Keratinocyte (primary cell): ENCODE results near the gene DIP2C. TPM values are rescaled to one million over a fixed set of nuclear protein-coding genes. Genes with fewer than 3 reads are reported as not detected.

Source experiments
- DNase-seq: peaks from one replicate; pipeline ENCODE4 v3.0.0-alpha.2; 2011; ENCODE audit warnings: low read depth, missing footprints, low spot score
- FAIRE-seq: peaks from 2 replicates; lab custom pipeline; 2011; peaks lifted over from hg19 to GRCh38; lab: Jason Lieb, UNC
- H2AFZ ChIP-seq: 2 replicates; pipeline ENCODE4 v1.6.0; 2012; ENCODE audit warnings: low read length, control low read depth, inconsistent platforms; ENCODE audit not compliant: control insufficient read depth
- H3K27ac ChIP-seq: 2 replicates; pipeline ENCODE4 v1.5.1; 2011; ENCODE audit warnings: low read length; ENCODE audit not compliant: control insufficient read depth, insufficient read depth
- H3K27me3 ChIP-seq: 3 replicates; pipeline ENCODE4 v1.6.0; 2011; ENCODE audit warnings: low read length; ENCODE audit not compliant: control insufficient read depth, insufficient read depth; ENCODE audit errors: extremely low read depth
- H3K36me3 ChIP-seq, 2 experiments: 2 replicates in 1 of 2; 3 replicates in 1 of 2; pipeline ENCODE4 v1.5.1; 2011; ENCODE audit warnings: low read length in 2 of 2, mild to moderate bottlenecking in 1 of 2; ENCODE audit not compliant: control insufficient read depth in 2 of 2, insufficient read depth in 2 of 2; ENCODE audit errors: extremely low read depth in 1 of 2
- H3K4me1 ChIP-seq: 3 replicates; pipeline ENCODE4 v1.5.1; 2011; ENCODE audit warnings: low read length; ENCODE audit not compliant: control insufficient read depth, insufficient read depth; ENCODE audit errors: extremely low read depth
- H3K4me2 ChIP-seq: 3 replicates; pipeline ENCODE4 v1.6.0; 2011; ENCODE audit warnings: low read depth, low read length; ENCODE audit not compliant: control insufficient read depth, insufficient read depth; ENCODE audit errors: extremely low read depth
- H3K4me3 ChIP-seq, 3 experiments: fragments of 200-600 bp in 1 of 3; sonication (generic) in 1 of 3; 2 replicates in 2 of 3; 3 replicates in 1 of 3; pipeline ENCODE4 v1.5.1; 2011 to 2016; ENCODE audit warnings: low read length in 3 of 3, mild to moderate bottlenecking in 3 of 3, control low read depth in 2 of 3, inconsistent platforms in 1 of 3, low read depth in 1 of 3, mixed read lengths in 1 of 3, mixed run types in 1 of 3, moderate library complexity in 1 of 3; ENCODE audit not compliant: control insufficient read depth in 2 of 3, insufficient read depth in 2 of 3; ENCODE audit errors: extremely low read depth in 1 of 3
- H3K79me2 ChIP-seq: 2 replicates; pipeline ENCODE4 v1.6.0; 2012; ENCODE audit warnings: low read length; ENCODE audit not compliant: control insufficient read depth, insufficient read depth
- H3K9ac ChIP-seq: 3 replicates; pipeline ENCODE4 v1.6.0; 2011; ENCODE audit warnings: low read length; ENCODE audit not compliant: control insufficient read depth, insufficient read depth; ENCODE audit errors: extremely low read depth
- H3K9me1 ChIP-seq: 3 replicates; pipeline ENCODE4 v1.6.0; 2011; ENCODE audit warnings: low read length; ENCODE audit not compliant: control insufficient read depth, insufficient read depth; ENCODE audit errors: extremely low read depth
- H3K9me3 ChIP-seq: 2 replicates; pipeline ENCODE4 v1.5.1; 2012; ENCODE audit warnings: low read depth, low read length; ENCODE audit not compliant: control insufficient read depth
- H4K20me1 ChIP-seq: 3 replicates; pipeline ENCODE4 v1.6.0; 2011; ENCODE audit warnings: low read length; ENCODE audit not compliant: control insufficient read depth, insufficient read depth; ENCODE audit errors: extremely low read depth
- EZH2 ChIP-seq: IDR thresholded peaks from one replicate; pipeline ENCODE4 v1.6.1; 2012; ENCODE audit warnings: inconsistent platforms, mild to moderate bottlenecking, low read length, moderate library complexity
- dilution Hi-C: fragments of 300-500 bp; cut with MboI; formaldehyde crosslinking; loops from one replicate; pipeline ENCODE4 v1.7.0; 2020; ENCODE audit warnings: low sequenced_read_pairs; ENCODE audit not compliant: extremely low pct_ligation_motif_present
- polyA plus RNA-seq, 5 experiments: library from polyadenylated mRNA; depleted of rRNA in 3 of 5; stranded (reverse) in 3 of 5; stranded (forward) in 1 of 5; unstranded in 1 of 5; fragments of >200 nt; gene quantifications; 1 replicate in 1 of 5; 2 replicates in 3 of 5; 3 replicates in 1 of 5; pipeline versions ENCODE4 v1.2.1 to v1.2.3, GENCODE V29; 2011 to 2012; ENCODE audit warnings: missing spikeins in 2 of 5, low read depth in 1 of 5, low replicate concordance in 1 of 5
- TF ChIP-seq, protein P1 (sequence below), 3 experiments: IDR thresholded peaks in 1 of 3; conservative IDR thresholded peaks in 1 of 3; optimal IDR thresholded peaks in 1 of 3; 2 replicates in 2 of 3; 3 replicates in 1 of 3; pipeline versions ENCODE3 to v1.5.1; 2011; ENCODE audit warnings: low read length in 3 of 3, mild to moderate bottlenecking in 3 of 3, moderate library complexity in 2 of 3, control low read depth in 1 of 3, inconsistent platforms in 1 of 3; ENCODE audit not compliant: insufficient read depth in 2 of 3; ENCODE audit errors: extremely low read depth in 1 of 3

Gene DIP2C
- polyA plus RNA-seq, 1 donor (not counting 4 experiments of a cell fraction or from before 2014, with no cell fraction given): 1.3 TPM

DNA sequence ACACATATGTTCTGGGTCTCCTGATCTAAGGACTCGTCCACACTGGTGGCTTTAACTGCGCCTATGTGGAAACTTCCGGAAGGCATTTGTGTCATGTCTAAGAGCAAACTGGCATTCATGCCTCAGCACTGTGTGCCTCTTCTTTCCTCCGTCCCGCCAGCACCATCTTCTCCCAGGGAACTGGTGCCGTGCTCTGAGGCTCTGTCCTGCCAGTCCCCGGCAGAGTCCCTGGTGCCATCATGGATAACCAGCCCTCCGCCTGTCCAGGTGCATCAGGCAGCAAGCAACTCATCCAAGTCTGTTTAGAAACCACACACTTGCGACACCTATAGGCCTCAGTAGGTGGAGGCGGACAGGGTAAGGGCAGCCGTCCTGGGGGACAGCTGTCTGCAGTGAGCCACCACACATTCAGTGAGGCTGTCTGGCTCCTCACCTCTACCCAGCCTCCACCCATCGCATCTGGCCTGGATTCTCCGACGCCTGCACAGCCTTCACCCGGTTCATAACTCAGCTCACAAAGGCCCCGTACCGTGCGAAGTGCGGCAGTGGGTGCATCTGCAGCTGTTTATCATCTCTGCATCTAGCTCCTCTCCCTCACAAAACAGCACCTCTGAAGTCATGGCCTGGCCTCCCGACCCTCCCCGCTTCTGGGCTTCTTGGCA lies 162.7 kb downstream of the DIP2C start:
- DNase-seq: no peak
- no peaks in the 10 kb centered on the region for H3K27me3 ChIP-seq
- TF ChIP-seq, protein P1, sequence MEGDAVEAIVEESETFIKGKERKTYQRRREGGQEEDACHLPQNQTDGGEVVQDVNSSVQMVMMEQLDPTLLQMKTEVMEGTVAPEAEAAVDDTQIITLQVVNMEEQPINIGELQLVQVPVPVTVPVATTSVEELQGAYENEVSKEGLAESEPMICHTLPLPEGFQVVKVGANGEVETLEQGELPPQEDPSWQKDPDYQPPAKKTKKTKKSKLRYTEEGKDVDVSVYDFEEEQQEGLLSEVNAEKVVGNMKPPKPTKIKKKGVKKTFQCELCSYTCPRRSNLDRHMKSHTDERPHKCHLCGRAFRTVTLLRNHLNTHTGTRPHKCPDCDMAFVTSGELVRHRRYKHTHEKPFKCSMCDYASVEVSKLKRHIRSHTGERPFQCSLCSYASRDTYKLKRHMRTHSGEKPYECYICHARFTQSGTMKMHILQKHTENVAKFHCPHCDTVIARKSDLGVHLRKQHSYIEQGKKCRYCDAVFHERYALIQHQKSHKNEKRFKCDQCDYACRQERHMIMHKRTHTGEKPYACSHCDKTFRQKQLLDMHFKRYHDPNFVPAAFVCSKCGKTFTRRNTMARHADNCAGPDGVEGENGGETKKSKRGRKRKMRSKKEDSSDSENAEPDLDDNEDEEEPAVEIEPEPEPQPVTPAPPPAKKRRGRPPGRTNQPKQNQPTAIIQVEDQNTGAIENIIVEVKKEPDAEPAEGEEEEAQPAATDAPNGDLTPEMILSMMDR (optimal IDR thresholded peaks at IDR 0.05 in 1 of 3, IDR thresholded peaks at IDR 0.05 in 1 of 3, conservative IDR thresholded peaks at IDR 0.05 in 1 of 3; ENCODE audit: extremely low read depth in 1 of 3, insufficient read depth in 2 of 3, low read length in 3 of 3): no peak
- no peaks in the 10 kb centered on the region for H4K20me1 ChIP-seq
- H3K9me1 ChIP-seq: no peaks in the 10 kb centered on the region
- H3K36me3 ChIP-seq: no peaks in the 10 kb centered on the region
- no peak overlapping the region for H3K4me2 ChIP-seq
- no peak overlapping the region for H3K9ac ChIP-seq
- H3K79me2 ChIP-seq: no peaks in the 10 kb centered on the region
- no peaks in the 10 kb centered on the region for H3K4me1 ChIP-seq
- no peak overlapping the region for H3K4me3 ChIP-seq
- FAIRE-seq: no peak
- H2AFZ ChIP-seq: no peak overlapping the region
- no peak overlapping the region for H3K27ac ChIP-seq
- dilution Hi-C loops: no loop called here
- H3K9me3 ChIP-seq: no peaks in the 10 kb centered on the region

DNA sequence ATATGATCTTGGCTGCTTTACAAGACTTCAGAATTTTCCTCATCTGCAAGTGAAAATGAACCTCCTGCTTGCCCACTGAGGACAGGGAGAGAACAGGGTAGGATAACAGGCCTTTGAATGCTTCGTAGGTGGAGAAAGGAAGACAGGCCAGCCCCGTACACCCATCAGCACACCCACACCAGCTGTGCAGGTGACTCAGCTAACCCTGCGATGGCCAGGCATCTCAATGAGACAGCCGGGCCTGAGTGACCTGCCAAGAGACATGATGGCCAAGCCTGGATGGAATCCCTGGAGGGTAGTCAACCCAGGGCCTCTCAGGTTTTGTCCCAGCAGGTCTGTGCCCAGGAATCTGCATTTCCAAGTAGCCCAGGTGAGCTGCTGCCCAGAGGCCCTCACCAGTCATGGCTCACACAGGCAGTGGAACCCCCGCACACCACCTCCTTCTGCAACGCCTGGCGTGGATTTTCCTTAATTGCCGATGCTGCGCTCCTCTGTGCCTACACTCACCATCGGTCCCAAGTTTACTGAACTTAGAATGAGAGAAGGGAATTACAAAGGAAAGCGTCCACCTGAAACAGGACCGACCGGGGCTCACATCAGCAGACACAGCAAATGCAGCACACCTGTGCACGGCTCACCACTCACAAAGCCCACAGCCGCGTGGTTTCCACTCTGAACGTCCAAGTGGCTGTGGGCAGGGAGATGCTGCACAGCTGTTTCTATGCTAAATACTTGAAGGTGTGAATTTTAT lies 163.7 kb downstream of the DIP2C start:
- peaks cover 4% of the 10 kb centered on the region for H3K4me1 ChIP-seq
- H3K4me3 ChIP-seq: no peak overlapping the region
- H3K27me3 ChIP-seq: no peaks in the 10 kb centered on the region
- H4K20me1 ChIP-seq: no peaks in the 10 kb centered on the region
- no peak for TF ChIP-seq EZH2
- TF ChIP-seq, protein P1 (optimal IDR thresholded peaks at IDR 0.05 in 1 of 3, IDR thresholded peaks at IDR 0.05 in 1 of 3, conservative IDR thresholded peaks at IDR 0.05 in 1 of 3; ENCODE audit: extremely low read depth in 1 of 3, insufficient read depth in 2 of 3, low read length in 3 of 3): no peak
- no peak overlapping the region for H3K9ac ChIP-seq
- no peak overlapping the region for H3K4me2 ChIP-seq
- no peaks in the 10 kb centered on the region for H3K79me2 ChIP-seq
- no peak overlapping the region for H3K27ac ChIP-seq
- dilution Hi-C loops: no loop called here
- H3K36me3 ChIP-seq: no peaks in the 10 kb centered on the region
- H3K9me3 ChIP-seq: no peaks in the 10 kb centered on the region
- no peaks in the 10 kb centered on the region for H3K9me1 ChIP-seq
- no peak for DNase-seq
- no peak for FAIRE-seq
- H2AFZ ChIP-seq: no peak overlapping the region
